GM19193 (cell line): ENCODE measurements around the gene SLC35F1.

Source experiments
- POLR2A ChIP-seq: IDR thresholded peaks from 4 replicates; pipeline ENCODE4 v1.6.1; 2011; ENCODE audit not compliant: insufficient read depth, insufficient read length; ENCODE audit errors: extremely low read depth

SLC35F1 gene

DNA sequence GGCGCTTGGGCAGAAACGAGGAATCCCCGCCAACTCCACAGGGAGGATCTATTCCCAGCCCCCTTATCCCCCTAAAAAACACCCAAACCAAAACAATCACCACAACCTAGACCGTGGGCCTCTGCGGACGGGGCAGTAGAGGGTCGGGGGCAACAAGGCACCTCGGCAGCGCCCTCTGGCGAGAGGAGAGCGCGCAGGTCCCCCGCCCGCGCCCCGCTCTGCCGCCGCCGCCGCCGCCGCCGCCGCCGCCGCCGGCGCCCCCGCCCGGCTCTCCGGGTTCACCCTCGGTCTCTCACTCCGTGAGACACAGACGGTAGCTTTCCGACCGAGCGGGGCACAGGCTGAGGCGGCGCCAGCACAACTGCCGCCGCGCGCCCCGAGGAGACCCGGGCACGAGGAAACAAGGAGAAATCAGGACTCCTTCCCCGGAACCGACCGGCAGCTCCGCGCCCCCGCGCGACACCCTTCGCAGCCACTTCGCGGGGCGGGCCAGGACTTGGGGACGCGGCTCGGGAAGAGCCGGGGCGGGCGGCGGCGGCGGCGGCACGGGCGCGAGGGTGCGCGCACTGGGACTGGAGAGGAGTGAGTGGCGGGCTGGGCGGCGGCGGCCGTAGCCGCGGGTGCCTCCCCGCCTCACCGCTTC is at the start of gene SLC35F1:
TSS of gene SLC35F1 (plus strand) at position 307 of the 643 bp plus-strand sequence.
- TF ChIP-seq POLR2A, result no peak

GRCh38 chr6:117861545-117861944 is 45.5 kb upstream of the SLC35F1 start:
- no peak for TF ChIP-seq POLR2A

GRCh38 chr6:117866561-117866960 is 40.5 kb upstream of the SLC35F1 start:
- no peak for TF ChIP-seq POLR2A

DNA sequence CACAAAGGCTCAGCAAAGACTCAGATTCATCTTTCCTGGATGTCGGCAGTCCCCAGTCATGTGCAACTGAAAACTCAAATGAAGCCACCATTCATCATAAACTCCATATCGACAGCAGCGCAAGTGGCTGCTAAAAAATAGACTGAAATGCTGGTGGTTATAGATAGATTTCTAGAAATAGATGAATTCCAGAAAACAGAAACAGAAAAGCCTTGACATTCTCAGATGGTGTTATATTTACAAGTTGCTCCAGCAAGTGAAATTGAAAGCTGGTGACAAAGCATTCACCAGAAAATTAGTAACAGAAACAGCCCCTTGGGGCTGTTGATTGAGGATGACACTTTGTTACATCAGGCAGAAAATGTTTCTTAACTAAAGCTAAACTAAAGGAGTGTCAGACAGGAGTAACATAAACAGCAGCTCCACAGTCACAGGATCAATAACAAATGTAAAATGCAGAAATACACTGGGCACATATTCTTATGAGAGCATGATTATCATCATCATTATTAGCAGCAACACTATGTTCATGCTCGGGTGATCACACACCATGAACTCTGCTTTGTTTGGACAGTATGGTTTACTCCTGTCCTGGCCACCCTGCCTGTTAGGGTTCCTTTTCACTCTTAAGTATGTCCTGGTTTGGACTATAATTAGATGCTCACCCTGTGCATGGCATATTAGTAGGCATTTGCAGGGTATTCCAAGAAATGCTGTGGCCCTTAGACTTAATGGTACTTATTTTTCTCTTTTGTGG is 36.4 kb upstream of the SLC35F1 start:
- TF ChIP-seq POLR2A, result no peak

DNA sequence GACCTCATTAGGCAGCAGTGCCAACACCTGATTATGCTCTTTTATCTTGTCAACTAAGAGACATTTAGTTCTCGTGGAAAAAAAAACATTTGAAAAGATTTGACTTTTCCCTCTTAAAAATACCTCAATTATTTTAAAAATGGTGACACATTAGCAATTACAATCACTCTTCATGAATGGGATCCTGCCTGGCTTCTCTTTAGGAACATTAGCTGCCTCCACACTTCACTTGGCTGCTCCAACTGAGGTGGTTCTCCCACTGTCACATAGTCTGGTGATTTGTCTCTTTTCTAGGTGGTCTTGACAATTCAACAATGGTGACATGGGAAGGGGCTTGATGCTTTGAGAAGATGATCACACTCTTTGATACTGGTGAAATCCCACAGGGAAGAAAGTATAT is 26.2 kb upstream of the SLC35F1 start:
- no peak for TF ChIP-seq POLR2A

GRCh38 chr6:117890172-117890571 is 16.9 kb upstream of the SLC35F1 start:
- no peak for TF ChIP-seq POLR2A

DNA sequence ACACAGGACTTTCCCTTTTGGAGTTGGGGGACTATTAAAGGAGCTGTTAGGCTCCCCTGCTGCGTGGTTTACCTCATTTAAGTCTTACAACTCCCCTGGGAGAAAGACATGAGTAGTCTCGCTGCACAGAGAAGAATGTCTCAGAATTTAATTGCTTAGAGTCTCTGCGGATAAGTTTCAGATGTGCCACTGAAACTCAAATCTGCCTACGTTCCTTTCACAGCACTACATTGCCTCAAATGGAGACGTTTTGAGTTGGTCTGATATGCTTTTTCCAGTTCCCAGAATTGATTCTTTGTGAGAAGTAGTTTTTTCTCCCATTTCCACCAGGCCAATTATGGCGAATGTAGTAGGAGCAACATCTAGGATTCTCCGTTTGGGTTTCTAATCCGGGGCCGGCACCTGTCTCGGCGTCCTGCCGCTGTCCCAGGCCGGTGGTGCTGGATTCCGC is 532 bp upstream of the SLC35F1 start:
- no peak for TF ChIP-seq POLR2A

GRCh38 chr6:117907601-117908245 is 659 bp downstream of the SLC35F1 start:
- no peak for TF ChIP-seq POLR2A

DNA sequence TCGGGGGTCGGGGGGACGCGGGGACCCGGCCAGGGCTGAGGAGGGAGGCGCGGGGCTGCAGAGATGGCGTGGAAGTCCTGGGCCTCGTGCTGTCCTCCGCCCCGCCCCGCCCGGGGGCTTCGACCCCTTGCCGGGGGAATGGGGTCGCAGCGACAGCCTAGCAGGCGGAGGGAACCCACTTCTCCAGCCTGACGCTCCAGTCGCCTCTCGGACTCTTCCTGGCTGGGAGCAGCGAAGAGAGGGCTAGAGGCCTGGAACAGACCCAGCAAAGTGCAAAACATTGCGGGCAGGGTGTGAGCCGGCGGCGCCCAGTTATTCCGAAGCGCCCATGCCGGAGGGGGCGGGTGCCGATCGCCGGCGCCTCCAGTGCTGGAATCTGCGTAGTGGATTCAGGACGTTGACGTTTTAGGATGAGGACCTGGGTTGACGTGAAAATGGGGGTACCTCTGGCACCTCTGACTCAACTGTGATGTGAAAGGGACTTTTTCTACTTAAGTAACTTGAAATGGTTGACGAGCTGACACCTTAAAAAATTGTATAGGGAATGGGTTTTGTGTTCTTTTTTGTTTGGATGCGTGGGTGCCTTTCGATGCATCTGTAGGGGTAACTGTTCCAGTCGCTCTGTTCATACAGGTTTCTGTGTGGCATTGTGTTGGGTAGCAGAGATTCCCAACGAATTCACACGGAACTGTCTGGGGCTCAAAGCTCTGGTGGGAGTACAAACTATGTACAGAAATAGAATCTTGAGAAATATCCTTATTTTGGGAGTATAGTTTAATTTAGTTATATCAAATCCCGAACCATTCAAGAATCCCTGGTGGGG is 1.4 kb downstream of the SLC35F1 start:
- TF ChIP-seq POLR2A, result no peak

DNA sequence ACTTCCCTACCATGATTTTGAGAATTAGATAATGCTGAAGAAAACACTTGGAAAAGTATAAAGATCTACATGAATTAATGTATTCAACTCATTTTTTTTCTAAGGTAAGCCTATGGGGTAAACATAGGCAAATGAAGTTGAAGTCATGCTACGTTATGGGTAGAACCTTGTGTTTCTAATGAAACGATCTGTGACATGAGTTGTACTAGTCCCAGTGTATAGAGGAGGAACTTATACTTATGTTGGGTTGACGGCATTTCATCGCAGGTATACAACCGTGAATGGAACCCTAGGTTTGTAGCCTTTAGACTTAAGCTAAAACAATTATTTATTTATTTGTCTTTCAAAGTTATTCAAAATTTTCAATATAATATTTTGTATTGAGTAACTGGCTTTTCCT is 2.6 kb downstream of the SLC35F1 start:
- TF ChIP-seq POLR2A, result no peak

GRCh38 chr6:117910549-117910948 is 3.5 kb downstream of the SLC35F1 start:
- TF ChIP-seq POLR2A, result no peak

DNA sequence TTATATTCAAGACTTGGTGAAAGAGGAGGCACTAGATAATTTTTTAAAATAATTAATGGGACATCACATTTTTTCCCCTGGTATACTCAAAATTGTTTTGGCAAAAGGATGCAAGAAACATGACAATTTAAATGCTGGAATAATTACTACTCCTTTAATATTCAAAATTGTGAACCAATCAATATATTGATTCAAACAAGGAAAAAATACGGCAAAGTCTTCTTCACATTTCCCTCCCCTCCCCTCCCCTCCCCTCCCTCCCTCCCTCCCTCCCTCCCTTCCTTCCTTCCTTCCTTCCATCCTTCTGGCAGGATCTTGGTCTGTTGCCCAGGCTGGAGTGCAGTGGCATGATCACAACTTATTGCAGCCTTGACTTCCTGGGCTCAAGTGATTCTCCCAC is 4.1 kb downstream of the SLC35F1 start:
- no peak for TF ChIP-seq POLR2A

DNA sequence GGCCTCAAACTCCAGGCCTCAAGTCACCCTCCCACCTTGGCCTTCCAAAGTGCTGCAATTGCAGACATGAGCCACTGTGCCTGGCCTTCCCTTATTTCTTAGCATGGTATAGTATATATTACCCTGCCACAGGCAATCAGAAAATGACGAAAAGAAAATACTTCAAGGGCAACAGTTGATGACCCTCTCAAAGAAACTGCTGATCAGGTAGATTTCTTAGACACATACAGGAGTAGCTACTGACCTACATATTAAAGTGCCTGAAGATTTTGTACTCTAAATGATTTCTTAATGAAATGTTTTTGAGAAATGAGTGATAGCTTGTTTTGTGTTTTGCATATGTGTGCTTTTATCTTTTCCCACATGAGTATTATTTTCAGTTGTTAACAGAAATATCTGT is 4.6 kb downstream of the SLC35F1 start:
- no peak for TF ChIP-seq POLR2A

GRCh38 chr6:117915846-117916245 is 8.8 kb downstream of the SLC35F1 start:
- TF ChIP-seq POLR2A, result no peak

DNA sequence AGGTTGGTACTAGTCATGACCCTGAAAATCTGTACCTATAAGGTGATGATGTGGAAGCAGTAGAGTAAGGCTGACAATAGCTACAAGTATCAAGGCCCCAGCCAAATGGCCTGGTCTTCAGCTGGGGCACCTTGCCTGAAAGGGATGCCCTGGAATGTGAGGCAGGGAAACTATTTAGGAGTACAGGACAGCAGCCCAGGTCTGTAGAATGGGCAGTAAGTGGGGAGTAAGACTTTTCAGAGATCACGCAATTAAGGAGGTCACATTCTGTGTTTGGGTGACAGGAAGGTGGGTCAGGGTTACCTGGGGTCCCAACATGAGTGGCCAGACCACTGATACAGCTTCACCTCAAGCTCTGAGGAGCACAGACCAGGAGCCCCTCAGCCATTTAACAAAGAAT is 9.4 kb downstream of the SLC35F1 start:
- TF ChIP-seq POLR2A, result no peak
